SK-N-SH treated with all-trans-retinoic acid at 6 μM for 48 hours (cell line): ENCODE results near the gene EIF4EBP3.

ENCODE experiments used
- SNAI2 ChIP-seq: fragments of 250-450 bp; sonication (Bioruptor Pico); IDR thresholded peaks from 2 replicates; pipeline ENCODE4 v1.5.0; 2020; ENCODE audit warnings: mild to moderate bottlenecking, moderate library complexity
- TF ChIP-seq, protein P1 (sequence below): fragments of 250-450 bp; sonication (Bioruptor Pico); IDR thresholded peaks from 2 replicates; pipeline ENCODE4 v1.8.0; 2020; ENCODE audit warnings: mild to moderate bottlenecking, moderate library complexity, borderline replicate concordance

DNA sequence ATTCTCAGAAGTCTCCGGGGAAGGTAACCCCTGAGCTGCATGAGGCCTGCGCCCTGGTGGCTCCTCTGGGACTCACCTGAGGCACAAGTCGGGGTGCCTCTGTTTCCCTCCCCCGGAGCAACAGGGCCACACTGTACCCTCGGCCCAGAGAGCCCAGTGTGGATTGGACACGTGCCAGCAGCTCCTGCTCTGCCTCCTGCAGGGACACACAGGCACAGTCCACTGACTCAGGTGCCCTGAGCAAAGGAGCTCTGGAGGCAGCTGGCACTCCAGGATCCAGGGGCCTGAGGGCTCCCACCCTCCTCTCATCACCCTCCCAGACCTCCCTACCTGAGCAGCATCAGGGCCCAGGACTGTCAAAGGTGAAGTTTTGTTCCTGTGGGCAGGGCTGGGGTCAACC lies 46.7 kb downstream of the EIF4EBP3 start:
- TF ChIP-seq, protein P1, sequence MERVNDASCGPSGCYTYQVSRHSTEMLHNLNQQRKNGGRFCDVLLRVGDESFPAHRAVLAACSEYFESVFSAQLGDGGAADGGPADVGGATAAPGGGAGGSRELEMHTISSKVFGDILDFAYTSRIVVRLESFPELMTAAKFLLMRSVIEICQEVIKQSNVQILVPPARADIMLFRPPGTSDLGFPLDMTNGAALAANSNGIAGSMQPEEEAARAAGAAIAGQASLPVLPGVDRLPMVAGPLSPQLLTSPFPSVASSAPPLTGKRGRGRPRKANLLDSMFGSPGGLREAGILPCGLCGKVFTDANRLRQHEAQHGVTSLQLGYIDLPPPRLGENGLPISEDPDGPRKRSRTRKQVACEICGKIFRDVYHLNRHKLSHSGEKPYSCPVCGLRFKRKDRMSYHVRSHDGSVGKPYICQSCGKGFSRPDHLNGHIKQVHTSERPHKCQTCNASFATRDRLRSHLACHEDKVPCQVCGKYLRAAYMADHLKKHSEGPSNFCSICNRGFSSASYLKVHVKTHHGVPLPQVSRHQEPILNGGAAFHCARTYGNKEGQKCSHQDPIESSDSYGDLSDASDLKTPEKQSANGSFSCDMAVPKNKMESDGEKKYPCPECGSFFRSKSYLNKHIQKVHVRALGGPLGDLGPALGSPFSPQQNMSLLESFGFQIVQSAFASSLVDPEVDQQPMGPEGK = no peak
- no peak for TF ChIP-seq SNAI2 (CRISPR knock-in tag)
